Measurements from ENCODE around the gene DLK1. TPM values are rescaled to one million over a fixed set of nuclear protein-coding genes. Genes with fewer than 3 reads are reported as not detected.

The DLK1 gene
- total and polyA plus RNA-seq, 2 of the 13 experiments (the other 11 are each of a cell fraction or from before 2014, with no cell fraction given), result 95.5 to 312 TPM

DNA sequence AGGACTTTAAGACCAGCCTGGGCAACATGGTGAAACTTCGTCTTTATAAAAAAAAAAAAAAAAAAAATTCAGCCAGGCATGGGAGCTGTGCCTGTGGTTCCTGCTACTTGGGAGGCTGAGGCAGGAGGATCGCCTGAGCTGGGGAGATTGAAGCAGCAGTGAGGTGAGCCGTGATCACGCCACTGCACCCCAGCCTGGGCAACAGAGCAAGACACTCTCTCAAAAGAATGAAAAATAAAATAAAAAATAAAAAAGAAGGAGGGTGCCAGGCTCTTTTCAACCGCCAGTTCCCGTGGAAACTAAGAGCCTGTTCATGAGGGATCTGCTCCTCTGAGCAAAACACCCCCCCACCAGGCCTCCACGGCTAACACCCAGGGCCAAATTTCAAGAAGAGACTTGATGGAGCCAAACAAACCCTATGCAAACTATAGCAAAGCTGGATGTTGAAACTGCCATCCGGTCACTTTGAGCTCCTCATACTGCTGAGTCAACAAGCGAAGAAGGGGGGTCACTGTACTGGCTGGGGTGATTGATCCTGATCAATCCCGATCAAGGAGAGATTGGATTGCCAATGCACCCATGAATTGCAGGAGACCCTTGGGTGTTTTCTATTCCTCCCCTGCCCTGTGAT lies 23.4 kb downstream of the DLK1 start (continued):
- TF ChIP-seq, protein P1, sequence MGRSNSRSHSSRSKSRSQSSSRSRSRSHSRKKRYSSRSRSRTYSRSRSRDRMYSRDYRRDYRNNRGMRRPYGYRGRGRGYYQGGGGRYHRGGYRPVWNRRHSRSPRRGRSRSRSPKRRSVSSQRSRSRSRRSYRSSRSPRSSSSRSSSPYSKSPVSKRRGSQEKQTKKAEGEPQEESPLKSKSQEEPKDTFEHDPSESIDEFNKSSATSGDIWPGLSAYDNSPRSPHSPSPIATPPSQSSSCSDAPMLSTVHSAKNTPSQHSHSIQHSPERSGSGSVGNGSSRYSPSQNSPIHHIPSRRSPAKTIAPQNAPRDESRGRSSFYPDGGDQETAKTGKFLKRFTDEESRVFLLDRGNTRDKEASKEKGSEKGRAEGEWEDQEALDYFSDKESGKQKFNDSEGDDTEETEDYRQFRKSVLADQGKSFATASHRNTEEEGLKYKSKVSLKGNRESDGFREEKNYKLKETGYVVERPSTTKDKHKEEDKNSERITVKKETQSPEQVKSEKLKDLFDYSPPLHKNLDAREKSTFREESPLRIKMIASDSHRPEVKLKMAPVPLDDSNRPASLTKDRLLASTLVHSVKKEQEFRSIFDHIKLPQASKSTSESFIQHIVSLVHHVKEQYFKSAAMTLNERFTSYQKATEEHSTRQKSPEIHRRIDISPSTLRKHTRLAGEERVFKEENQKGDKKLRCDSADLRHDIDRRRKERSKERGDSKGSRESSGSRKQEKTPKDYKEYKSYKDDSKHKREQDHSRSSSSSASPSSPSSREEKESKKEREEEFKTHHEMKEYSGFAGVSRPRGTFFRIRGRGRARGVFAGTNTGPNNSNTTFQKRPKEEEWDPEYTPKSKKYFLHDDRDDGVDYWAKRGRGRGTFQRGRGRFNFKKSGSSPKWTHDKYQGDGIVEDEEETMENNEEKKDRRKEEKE (IDR thresholded peaks at IDR 0.05), result no peak
- TF ChIP-seq ZMAT3 (CRISPR knock-in tag; conservative IDR thresholded peaks at IDR 0.05), result no peak
- no peak for TF ChIP-seq JARID2 (CRISPR knock-in tag; IDR thresholded peaks at IDR 0.05; ENCODE audit: insufficient replicate concordance)
- TF ChIP-seq, protein P2, sequence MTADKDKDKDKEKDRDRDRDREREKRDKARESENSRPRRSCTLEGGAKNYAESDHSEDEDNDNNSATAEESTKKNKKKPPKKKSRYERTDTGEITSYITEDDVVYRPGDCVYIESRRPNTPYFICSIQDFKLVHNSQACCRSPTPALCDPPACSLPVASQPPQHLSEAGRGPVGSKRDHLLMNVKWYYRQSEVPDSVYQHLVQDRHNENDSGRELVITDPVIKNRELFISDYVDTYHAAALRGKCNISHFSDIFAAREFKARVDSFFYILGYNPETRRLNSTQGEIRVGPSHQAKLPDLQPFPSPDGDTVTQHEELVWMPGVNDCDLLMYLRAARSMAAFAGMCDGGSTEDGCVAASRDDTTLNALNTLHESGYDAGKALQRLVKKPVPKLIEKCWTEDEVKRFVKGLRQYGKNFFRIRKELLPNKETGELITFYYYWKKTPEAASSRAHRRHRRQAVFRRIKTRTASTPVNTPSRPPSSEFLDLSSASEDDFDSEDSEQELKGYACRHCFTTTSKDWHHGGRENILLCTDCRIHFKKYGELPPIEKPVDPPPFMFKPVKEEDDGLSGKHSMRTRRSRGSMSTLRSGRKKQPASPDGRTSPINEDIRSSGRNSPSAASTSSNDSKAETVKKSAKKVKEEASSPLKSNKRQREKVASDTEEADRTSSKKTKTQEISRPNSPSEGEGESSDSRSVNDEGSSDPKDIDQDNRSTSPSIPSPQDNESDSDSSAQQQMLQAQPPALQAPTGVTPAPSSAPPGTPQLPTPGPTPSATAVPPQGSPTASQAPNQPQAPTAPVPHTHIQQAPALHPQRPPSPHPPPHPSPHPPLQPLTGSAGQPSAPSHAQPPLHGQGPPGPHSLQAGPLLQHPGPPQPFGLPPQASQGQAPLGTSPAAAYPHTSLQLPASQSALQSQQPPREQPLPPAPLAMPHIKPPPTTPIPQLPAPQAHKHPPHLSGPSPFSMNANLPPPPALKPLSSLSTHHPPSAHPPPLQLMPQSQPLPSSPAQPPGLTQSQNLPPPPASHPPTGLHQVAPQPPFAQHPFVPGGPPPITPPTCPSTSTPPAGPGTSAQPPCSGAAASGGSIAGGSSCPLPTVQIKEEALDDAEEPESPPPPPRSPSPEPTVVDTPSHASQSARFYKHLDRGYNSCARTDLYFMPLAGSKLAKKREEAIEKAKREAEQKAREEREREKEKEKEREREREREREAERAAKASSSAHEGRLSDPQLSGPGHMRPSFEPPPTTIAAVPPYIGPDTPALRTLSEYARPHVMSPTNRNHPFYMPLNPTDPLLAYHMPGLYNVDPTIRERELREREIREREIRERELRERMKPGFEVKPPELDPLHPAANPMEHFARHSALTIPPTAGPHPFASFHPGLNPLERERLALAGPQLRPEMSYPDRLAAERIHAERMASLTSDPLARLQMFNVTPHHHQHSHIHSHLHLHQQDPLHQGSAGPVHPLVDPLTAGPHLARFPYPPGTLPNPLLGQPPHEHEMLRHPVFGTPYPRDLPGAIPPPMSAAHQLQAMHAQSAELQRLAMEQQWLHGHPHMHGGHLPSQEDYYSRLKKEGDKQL (CRISPR knock-in tag; IDR thresholded peaks at IDR 0.05; ENCODE audit: low read depth), result no peak
- TF ChIP-seq, protein P3, sequence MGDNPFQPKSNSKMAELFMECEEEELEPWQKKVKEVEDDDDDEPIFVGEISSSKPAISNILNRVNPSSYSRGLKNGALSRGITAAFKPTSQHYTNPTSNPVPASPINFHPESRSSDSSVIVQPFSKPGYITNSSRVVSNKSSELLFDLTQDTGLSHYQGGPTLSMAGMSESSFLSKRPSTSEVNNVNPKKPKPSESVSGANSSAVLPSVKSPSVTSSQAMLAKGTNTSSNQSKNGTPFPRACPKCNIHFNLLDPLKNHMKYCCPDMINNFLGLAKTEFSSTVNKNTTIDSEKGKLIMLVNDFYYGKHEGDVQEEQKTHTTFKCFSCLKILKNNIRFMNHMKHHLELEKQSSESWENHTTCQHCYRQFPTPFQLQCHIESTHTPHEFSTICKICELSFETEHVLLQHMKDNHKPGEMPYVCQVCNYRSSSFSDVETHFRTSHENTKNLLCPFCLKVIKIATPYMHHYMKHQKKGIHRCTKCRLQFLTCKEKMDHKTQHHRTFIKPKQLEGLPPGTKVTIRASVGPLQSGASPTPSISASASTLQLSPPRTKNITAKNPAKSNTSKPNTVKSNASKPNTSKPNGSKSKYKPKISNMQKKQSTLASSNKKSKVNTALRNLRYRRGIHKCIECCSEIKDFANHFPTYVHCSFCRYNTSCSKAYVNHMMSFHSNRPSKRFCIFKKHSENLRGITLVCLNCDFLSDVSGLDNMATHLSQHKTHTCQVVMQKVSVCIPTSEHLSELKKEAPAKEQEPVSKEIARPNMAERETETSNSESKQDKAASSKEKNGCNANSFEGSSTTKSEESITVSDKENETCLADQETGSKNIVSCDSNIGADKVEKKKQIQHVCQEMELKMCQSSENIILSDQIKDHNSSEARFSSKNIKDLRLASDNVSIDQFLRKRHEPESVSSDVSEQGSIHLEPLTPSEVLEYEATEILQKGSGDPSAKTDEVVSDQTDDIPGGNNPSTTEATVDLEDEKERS (CRISPR knock-in tag; IDR thresholded peaks at IDR 0.05), result no peak
- no peak for TF ChIP-seq TBX2 (CRISPR knock-in tag; IDR thresholded peaks at IDR 0.05; ENCODE audit: borderline replicate concordance)
- TF ChIP-seq NR2C2 (CRISPR knock-in tag; IDR thresholded peaks at IDR 0.05; ENCODE audit: borderline replicate concordance), result no peak
- TF ChIP-seq, protein P4, sequence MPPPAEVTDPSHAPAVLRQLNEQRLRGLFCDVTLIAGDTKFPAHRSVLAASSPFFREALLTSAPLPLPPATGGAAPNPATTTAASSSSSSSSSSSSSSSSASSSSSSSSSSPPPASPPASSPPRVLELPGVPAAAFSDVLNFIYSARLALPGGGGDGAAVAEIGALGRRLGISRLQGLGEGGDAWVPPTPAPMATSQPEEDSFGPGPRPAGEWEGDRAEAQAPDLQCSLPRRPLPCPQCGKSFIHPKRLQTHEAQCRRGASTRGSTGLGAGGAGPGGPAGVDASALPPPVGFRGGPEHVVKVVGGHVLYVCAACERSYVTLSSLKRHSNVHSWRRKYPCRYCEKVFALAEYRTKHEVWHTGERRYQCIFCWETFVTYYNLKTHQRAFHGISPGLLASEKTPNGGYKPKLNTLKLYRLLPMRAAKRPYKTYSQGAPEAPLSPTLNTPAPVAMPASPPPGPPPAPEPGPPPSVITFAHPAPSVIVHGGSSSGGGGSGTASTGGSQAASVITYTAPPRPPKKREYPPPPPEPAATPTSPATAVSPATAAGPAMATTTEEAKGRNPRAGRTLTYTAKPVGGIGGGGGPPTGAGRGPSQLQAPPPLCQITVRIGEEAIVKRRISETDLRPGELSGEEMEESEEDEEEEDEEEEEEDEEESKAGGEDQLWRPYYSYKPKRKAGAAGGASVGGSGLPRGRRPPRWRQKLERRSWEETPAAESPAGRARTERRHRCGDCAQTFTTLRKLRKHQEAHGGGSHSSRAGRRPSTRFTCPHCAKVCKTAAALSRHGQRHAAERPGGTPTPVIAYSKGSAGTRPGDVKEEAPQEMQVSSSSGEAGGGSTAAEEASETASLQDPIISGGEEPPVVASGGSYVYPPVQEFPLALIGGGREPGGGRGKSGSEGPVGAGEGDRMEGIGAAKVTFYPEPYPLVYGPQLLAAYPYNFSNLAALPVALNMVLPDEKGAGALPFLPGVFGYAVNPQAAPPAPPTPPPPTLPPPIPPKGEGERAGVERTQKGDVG (CRISPR knock-in tag; IDR thresholded peaks at IDR 0.05; ENCODE audit: borderline replicate concordance), result no peak
- peak; percentile 66; the same call in 1 of the 2 replicates for TF ChIP-seq NR2F2 (IDR thresholded peaks at IDR 0.05; ENCODE audit: borderline replicate concordance, low read depth)
- 0 out of 2 replicates have a peak, but pooled peaks have one; percentile 16 for TF ChIP-seq GABPB1 (CRISPR knock-in tag; IDR thresholded peaks at IDR 0.05)
- TF ChIP-seq AHR (CRISPR knock-in tag; IDR thresholded peaks at IDR 0.05), result no peak
- no peak for TF ChIP-seq RNF2 (conservative IDR thresholded peaks at IDR 0.05; ENCODE audit: low read depth)
- no peak for TF ChIP-seq ZNF432 (CRISPR knock-in tag; IDR thresholded peaks at IDR 0.05; ENCODE audit: borderline replicate concordance)
- TF ChIP-seq SPEN (CRISPR knock-in tag; IDR thresholded peaks at IDR 0.05; ENCODE audit: low read depth), result no peak
